Colonic mucosa (tissue), 4 donors: ENCODE measurements around the gene ATG12. TPM values are rescaled to one million over a fixed set of nuclear protein-coding genes. Genes with fewer than 3 reads are reported as not detected.

Source experiments
- DNase-seq: peaks from one replicate; pipeline ENCODE4 v3.0.0-alpha.2; 2020
- H3K27ac ChIP-seq: fragments of 200-600 bp; one replicate; pipeline ENCODE4 v1.8.0; 2021
- H3K27me3 ChIP-seq: fragments of 200-600 bp; one replicate; pipeline ENCODE4 v1.8.0; 2021
- H3K36me3 ChIP-seq: fragments of 200-600 bp; one replicate; pipeline ENCODE4 v1.8.0; 2021
- H3K4me1 ChIP-seq: fragments of 200-600 bp; one replicate; pipeline ENCODE4 v1.8.0; 2021; ENCODE audit warnings: mild to moderate bottlenecking
- H3K4me3 ChIP-seq: fragments of 200-600 bp; one replicate; pipeline ENCODE4 v1.8.0; 2021
- H3K9ac ChIP-seq, 2 donors: one replicate each; pipeline ENCODE4 v1.7.0; 2013; ENCODE audit warnings: control low read depth in 2 of 2, low read depth in 2 of 2, low read length in 2 of 2
- H3K9me3 ChIP-seq: fragments of 200-600 bp; one replicate; pipeline ENCODE4 v1.8.0; 2021
- CTCF ChIP-seq: fragments of 200-600 bp; IDR thresholded peaks from one replicate; pipeline ENCODE4 v1.8.0; 2022; ENCODE audit warnings: antibody characterized with exemption, mild to moderate bottlenecking
- intact Hi-C: fragments of 100-400 bp; cut with DNase I; formaldehyde crosslinking; loops from one replicate; pipeline ENCODE4 v1.14.1; 2022
- total RNA-seq, 2 donors: library from RNA; stranded (reverse); fragmentation: NEBNext Ultra II Directional in 1 of 2; extraction: Animal tissue kit (Norgen Biotek cat#: 25700) in 1 of 2; gene quantifications; one replicate each; pipeline ENCODE4 v1.2.1, GENCODE V29; 2021
- donor health status: healthy.
- donor health status: DM: no; HTN: no; CAD: no.
- donor health status: DM: no; HTN: no; CAD: no.

Gene ATG12
- total RNA-seq, 2 donors from 2014 or later, result 24.5 to 38.9 TPM

- no peak for TF ChIP-seq CTCF
- H3K9ac ChIP-seq, result no peak overlapping the region
- no peaks in the 10 kb centered on the region for H3K9me3 ChIP-seq
- no peaks in the 10 kb centered on the region for H3K36me3 ChIP-seq
- H3K4me3 ChIP-seq, result no peak overlapping the region
- no peak overlapping the region for H3K27ac ChIP-seq
- no peak for DNase-seq
- intact Hi-C loops, result no loop called here
- no peaks in the 10 kb centered on the region for H3K4me1 ChIP-seq
- H3K27me3 ChIP-seq, result no peaks in the 10 kb centered on the region
Observed at GRCh38 chr5:115806986-115807653, 34.2 kb downstream of the ATG12 start.

- Histone ChIP-seq H3K4me1 (no peaks in the 10 kb centered on the region), H3K36me3 (no peaks in the 10 kb centered on the region), H3K4me3 (no peak overlapping the region), H3K9ac (no peak overlapping the region), H3K9me3 (no peaks in the 10 kb centered on the region), H3K27me3 (no peaks in the 10 kb centered on the region), H3K27ac (no peak overlapping the region)
- no peak for DNase-seq
- no peak for TF ChIP-seq CTCF
- intact Hi-C loops, result no loop called here
Observed at GRCh38 chr5:115801984-115802383, 39.4 kb downstream of the ATG12 start.

- H3K4me3 ChIP-seq, result no peak overlapping the region
- no peaks in the 10 kb centered on the region for H3K4me1 ChIP-seq
- no peak for TF ChIP-seq CTCF
- H3K27me3 ChIP-seq, result no peaks in the 10 kb centered on the region
- H3K27ac ChIP-seq, result no peak overlapping the region
- no peak for DNase-seq
- H3K9me3 ChIP-seq, result no peaks in the 10 kb centered on the region
- no peak overlapping the region for H3K9ac ChIP-seq
- no peaks in the 10 kb centered on the region for H3K36me3 ChIP-seq
- intact Hi-C loops, result no loop called here
Observed at GRCh38 chr5:115801152-115801551, 40.2 kb downstream of the ATG12 start.

- H3K4me1 ChIP-seq, result no peaks in the 10 kb centered on the region
- no peaks in the 10 kb centered on the region for H3K27me3 ChIP-seq
- DNase-seq, result no peak
- H3K36me3 ChIP-seq, result no peaks in the 10 kb centered on the region
- H3K9me3 ChIP-seq, result no peaks in the 10 kb centered on the region
- intact Hi-C loops, result no loop called here
- TF ChIP-seq CTCF, result no peak
- no peak overlapping the region for H3K4me3 ChIP-seq
- H3K27ac ChIP-seq, result no peak overlapping the region
- no peak overlapping the region for H3K9ac ChIP-seq
Observed at GRCh38 chr5:115800108-115800507, 41.3 kb downstream of the ATG12 start.

GRCh38 chr5:115798252-115798651, 43.1 kb downstream of the ATG12 start:
- Histone ChIP-seq H3K27me3 (no peaks in the 10 kb centered on the region), H3K4me1 (no peaks in the 10 kb centered on the region), H3K4me3 (no peak overlapping the region), H3K9ac (no peak overlapping the region), H3K9me3 (no peaks in the 10 kb centered on the region), H3K27ac (no peak overlapping the region), H3K36me3 (no peaks in the 10 kb centered on the region)
- no peak for TF ChIP-seq CTCF
- DNase-seq, result no peak
- intact Hi-C loops, result no loop called here
